AG09309 (cell line): Measurements from ENCODE around the gene MESP1.

Experiments used
- DNase-seq: peaks from one replicate; pipeline ENCODE4 v3.0.0-alpha.2; 2010; ENCODE audit warnings: low read depth
- H3K4me3 ChIP-seq: 2 replicates; pipeline ENCODE4 v1.5.1; 2011; ENCODE audit warnings: mild to moderate bottlenecking, low read depth, low read length, moderate library complexity; ENCODE audit not compliant: control insufficient read depth
- TF ChIP-seq, protein P1 (sequence below): IDR thresholded peaks from 2 replicates; pipeline ENCODE4 v1.5.1; 2011; ENCODE audit warnings: mild to moderate bottlenecking, low read depth, low read length, inconsistent platforms; ENCODE audit not compliant: insufficient read depth, control insufficient read depth; ENCODE audit errors: missing control alignments

MESP1 gene

DNA sequence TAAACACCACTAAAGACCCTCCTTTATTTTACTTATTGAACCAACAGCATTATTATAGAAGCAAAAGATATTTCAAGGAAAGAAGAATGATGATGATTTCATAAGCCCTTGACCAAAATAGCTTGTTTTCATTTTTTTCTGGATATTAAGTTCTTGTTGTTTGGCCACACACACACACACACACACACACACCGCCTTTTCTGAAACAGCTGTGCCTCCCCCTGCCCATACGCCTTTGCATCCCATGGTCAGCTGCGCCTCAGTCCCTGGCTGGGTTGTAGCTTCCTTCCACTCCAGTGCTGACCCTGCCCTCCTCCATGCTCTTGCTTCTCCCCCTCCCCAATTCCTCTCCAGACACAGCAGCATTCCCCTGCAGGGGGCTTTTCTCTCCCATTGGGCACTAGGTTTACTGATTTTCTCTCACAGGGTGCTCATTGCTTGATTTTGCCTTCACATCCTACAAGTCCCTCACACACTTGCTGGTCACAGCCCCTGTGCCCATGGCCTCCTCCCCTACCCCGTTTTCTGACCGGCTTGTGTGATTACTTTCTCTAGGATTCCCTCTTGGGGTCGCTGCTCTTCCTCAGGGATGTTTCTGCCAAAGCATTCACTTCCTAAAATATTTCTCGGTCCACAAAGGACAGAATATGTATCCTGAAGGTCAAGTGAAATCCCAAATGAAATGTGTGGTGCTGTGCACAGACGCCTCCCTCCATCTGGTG lies 18.4 kb downstream of the MESP1 start:
- DNase-seq = no peak
- TF ChIP-seq, protein P1, sequence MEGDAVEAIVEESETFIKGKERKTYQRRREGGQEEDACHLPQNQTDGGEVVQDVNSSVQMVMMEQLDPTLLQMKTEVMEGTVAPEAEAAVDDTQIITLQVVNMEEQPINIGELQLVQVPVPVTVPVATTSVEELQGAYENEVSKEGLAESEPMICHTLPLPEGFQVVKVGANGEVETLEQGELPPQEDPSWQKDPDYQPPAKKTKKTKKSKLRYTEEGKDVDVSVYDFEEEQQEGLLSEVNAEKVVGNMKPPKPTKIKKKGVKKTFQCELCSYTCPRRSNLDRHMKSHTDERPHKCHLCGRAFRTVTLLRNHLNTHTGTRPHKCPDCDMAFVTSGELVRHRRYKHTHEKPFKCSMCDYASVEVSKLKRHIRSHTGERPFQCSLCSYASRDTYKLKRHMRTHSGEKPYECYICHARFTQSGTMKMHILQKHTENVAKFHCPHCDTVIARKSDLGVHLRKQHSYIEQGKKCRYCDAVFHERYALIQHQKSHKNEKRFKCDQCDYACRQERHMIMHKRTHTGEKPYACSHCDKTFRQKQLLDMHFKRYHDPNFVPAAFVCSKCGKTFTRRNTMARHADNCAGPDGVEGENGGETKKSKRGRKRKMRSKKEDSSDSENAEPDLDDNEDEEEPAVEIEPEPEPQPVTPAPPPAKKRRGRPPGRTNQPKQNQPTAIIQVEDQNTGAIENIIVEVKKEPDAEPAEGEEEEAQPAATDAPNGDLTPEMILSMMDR = no peak
- H3K4me3 ChIP-seq = no peak overlapping the region

DNA sequence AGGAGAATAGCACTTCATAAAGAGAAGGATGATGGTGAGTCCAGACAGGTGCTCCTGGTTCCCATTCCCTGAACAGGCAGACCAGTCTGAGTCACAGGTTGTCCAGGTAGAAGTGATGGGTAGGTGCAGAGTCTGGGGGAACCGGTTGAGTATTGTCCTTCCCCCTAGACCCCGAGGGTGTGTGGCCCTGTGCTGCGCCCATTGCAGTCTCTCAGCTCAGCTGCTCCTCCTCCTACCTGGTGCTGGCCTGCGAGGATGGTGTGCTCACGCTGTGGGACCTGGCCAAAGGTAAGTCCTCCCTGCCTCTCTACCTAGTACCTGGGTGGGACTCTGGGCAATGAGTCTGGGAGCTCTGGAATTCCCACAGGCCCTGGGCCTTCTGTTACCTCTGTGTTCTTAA lies 19.8 kb downstream of the MESP1 start:
- TF ChIP-seq, protein P1 = no peak
- no peak for DNase-seq

DNA sequence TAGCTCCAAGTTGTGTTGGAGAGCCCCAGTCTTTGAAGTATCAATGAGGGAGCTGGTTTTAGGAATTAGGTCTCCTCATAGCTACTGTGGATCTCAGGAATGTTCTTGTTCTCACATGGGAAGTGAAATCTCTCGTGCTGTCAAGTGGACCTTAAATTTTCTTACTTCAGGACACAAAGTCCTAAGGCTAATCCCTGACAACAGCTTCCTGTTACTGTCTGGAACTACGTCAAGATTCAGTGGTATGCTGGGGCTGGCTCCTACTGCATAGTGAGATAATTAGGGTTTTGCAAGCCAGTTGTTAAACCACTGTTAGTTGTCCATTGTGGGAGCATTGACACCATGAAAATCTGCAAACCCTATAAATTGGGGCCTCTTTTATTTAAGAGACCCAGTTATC lies 22.8 kb downstream of the MESP1 start:
- DNase-seq = no peak
- TF ChIP-seq, protein P1 = no peak
- no peak overlapping the region for H3K4me3 ChIP-seq

More for the DNA sequence above, 19.8 kb downstream of the MESP1 start:
- no peak overlapping the region for H3K4me3 ChIP-seq

DNA sequence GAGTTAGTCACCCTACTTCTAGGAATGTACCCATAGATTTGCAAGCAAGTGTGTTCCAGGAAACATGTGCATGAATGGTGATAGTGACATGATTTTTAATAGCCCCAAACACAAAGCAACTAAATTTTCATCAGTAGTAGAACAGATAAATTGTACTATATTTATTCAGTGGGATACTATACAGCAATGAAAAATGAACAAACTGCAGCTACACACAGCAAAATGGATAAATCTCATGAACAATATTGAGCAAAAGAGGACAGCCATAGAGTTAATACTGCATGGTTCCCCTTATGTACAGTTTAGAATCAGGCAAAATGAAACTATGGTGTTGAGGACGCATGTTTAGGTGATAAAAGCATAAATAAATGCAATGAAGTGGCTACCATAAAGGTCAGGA lies 26.0 kb downstream of the MESP1 start:
- TF ChIP-seq, protein P1 = no peak
- no peak overlapping the region for H3K4me3 ChIP-seq
- DNase-seq = no peak

DNA sequence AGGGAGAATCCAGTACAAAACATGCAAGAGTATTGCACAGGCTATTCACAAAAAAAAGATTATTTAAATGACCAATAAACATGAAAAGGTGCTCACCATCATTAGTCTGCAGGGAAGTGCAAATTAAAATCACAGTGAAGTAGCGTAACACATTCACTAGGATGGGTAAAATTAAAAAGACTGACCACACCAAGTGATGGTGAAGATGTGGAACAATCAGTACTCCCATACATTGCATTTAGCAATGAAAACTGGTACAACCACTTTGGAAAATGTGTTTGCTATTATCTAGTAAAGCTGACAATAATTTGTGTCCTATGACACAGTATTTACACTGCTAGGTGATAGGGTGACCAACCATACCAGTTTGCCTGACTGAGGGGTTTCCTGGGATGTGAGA lies 26.4 kb downstream of the MESP1 start:
- DNase-seq = no peak
- H3K4me3 ChIP-seq = no peak overlapping the region
- TF ChIP-seq, protein P1 = no peak

DNA sequence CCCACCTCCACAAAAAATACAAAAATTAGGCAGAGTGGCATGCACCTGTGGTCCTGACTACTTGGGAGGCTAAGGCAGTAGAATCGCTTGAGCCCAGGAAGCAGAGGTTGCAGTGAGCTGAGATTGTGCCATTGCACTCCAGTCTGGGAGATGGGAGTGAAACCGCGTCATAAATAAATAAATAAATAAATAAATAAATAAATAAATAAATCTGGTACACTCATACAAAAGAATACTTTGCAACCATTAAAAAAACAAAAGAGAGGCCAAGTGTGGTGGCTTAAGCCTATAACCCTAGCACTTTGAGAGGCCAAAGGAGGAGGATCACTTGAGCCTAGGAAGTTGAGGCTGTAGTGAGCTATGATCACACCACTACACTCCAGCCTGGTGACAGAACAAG lies 28.0 kb downstream of the MESP1 start:
- no peak overlapping the region for H3K4me3 ChIP-seq
- no peak for DNase-seq
- TF ChIP-seq, protein P1 = no peak
